NCI-H526 (cell line): Measurements from ENCODE around the gene HNRNPLL.
"Not testable (repeated sequence)": the region's sequence is repeated elsewhere in the genome, so short reads cannot be mapped to it uniquely, and the experiment has no call there.

Source experiments
- DNase-seq, 2 experiments: peaks; one replicate each; lab custom pipeline; 2025; lab: John Stamatoyannopoulos, UW

HNRNPLL gene

DNA sequence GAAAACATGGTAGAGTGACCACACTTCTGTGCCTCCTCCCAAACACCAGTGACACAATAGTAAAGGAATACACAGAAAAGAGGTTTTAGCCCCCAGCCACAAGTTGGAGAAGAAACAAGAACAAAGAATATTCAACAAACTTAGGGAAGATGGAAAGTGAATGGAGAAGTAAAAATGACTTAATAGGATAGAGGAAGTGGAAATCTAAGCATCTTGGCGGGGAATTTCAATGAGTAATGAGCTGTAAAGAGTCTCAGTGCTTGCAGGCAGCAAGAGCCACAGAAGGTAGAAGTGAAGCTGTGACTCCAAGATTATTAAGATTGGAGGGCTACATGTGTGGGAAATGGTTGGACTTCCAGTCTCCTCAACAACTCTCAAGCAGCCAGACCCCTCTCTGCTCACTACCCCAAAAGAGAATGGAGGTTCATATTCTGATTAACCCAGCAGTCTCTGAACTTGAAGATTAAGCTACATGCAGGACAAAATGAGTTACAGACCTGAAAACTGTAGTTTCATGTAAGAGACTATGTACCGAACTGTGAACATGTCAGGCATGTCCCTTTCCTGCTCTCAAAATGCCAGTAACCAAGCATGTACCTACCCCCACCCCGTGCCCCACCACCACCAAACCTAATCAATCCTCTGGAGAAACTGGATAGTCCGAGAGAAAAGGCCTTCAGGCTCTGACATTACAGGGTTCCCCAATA lies 16.9 kb upstream of the HNRNPLL start:
- no peak for DNase-seq

DNA sequence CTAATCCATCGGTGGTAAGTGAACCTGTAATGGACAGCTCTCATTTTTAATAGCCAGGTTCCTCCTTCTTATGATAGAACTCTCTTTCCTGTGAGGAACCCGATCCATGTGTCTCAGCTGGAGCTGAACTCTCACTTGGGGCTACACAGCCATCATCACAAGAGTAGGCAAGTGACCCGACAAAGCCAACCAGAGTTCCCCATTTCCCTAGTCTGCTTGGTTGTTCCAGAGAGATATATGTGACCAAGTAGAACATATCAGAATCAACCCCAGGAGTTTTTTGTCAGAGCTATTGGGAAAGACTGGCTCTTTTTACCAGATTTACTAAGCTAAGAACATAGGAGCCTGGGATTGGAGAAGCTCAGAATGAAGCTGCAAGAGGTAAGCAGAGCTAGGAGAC lies 14.6 kb upstream of the HNRNPLL start:
- no peak for DNase-seq

DNA sequence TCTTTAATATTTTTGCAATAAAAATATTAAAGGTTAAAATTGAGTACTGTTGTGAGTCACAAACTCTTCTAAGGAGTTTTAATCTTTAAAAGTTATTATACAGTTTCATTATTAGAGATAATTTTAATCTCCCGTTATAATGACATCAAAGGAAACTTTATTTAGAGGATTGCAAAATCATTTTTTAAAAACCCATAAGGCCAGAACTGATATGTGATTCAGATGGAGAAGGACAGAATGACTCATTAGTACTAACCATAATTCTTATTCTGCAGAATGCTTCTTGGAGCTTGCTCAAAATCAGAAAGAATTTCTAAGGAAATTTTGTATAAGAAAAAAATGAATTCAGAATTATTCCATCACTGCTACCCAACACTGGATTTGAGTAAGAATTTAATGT lies 12.5 kb upstream of the HNRNPLL start:
- no peak for DNase-seq

DNA sequence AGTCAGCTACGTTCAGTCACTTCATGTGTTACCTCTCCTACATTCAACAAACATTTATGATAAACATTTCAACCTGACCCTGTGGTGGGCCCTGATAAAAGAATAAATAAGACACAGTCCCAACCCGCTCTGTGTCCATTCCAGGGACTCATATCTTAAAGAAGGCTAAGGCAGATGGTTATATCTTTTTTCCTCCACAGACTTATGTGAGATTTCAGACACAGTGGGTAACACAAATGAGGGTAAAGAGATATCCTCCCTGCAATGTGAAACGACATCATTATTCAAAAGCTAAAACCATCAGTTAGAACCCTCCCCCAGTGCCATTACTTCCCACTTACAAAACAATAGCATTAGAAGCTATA lies 11.1 kb upstream of the HNRNPLL start:
- DNase-seq, result no peak

DNA sequence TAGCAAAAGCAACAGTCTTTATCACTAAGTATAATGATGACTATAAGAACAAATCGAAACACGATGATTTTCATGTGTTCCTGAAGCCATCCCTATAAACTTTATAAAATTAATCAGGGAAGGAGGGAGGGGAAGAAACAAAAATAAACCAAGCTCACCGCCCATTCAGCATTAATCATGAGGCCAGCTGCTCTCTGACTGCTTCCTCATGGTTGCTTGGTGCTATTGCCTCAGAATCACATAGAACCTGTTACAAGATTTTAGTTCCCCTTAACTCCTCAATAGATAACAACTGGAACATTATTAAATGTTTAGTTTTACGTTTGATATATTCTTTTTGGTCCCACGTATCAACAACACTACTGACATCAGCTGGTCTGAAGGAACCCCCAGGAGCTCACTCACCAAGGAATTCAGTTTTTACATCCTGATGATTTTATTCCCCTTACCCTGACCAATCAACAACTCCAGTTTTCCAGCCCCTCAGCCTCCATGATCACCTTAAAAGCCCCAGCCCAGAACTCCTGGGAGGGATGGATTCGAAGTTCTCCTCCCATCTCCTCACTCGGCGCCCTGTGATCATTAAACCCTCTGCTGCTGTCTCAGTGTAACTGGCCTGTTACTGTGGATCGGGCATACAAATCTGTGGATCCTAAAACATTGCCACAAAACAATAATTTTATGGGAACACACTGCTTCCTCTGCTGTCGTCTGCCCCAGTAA lies 10.6 kb upstream of the HNRNPLL start:
- no peak for DNase-seq

DNA sequence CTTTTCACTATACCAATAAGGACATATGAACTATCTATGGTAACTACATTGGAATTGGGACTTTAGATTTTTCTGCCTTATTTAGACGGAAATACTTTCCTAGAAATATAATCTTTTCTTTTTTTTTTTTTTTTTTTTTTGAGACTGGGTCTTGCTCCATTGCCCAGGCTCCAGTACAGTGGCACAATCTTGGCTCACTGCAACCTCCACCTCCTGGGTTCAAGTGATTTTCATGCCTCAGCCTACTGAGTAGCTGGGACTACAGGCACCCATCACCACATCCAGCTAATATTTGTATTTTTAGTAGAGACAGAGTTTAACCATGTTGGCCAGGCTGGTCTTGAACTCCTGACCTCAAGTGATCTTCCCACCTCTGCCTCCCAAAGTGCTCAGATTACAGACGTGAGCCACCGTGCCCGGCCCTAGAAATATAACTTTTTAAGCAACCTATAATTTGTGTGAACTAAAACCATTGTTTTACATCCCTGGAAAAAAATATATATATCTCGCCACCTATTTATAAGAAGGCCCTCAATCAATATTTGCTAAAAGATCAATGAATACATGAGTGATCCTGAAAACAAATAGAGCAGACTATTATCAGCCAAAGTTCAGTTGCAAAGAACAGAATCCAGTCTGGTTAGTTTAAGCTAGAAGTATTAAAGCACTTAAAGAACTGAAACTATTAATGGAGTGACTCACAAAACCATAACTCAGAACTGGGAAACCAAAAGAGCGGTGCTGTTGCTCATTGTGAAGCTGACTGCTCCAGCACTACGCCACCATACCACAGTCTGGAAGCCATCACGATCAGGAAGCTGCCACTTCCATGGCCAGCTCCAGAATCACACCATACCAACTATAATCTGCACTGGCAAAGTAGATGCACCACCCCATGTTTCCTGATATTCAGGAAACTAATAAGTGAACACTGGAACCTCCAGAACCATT lies 8.4 kb upstream of the HNRNPLL start:
- DNase-seq, result no peak

DNA sequence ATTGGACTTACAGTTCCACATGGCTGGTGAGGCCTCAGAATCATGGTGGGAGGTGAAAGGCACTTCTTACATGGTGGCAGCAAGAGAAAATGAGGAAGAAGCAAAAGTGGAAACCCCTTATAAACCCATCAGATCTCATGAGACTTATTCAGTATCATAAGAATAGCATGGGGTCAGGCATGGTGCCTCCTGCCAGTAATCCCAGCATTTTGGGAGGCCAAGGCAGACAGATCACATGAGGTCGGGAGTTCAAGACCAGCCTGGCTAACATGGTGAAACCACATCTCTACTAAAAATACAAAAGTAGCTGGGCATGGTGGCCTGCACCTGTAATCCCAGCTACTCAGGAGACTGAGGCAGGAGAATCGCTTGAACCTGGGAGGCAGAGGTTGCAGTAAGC lies 6.5 kb upstream of the HNRNPLL start:
- DNase-seq, result not testable (repeated sequence)

DNA sequence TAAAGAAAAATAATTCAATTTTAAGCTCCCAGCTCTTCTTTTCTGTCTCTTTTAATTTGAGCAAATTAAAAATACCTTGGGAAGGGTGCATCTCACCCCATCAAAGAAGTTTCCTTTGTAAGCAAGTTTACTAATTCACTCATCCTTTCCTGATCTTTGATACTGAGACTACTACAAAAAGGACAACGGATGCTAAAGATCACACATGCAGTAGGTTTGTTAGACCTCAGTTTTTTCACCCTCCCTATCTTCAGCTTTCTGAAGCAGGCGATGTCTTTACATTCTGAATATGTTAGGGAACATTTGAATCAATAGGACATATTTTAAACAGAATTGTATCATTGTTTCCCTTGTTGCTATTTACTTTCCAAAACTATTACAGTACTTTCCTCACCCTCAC lies 6.0 kb upstream of the HNRNPLL start:
- DNase-seq, result no peak

DNA sequence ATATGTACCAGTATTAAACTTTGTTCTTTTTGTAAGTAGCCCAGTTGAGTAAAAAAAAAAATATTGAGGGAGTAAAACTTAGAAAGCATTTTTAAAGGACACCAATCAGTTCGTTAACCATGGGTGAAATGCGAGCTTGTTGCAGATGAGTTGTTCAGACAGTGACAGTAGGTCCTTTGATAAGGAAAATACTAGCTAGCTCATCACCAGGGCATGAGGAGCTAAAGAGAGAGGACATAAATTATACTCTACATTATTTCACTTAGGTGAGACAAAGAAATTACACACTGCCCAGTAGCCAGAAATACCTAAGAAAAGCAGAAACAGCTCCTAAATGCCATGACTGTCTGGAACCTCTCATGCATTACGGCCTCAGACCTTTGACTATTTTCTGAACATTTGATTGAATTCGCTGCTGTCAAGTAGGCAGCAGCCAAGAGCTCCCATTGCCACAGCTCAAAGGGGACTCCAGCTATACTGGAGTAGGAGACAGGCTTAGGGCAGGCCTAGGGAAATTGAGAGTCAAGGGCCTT lies 2.6 kb upstream of the HNRNPLL start:
- DNase-seq, result peak; percentile 61 to 66

DNA sequence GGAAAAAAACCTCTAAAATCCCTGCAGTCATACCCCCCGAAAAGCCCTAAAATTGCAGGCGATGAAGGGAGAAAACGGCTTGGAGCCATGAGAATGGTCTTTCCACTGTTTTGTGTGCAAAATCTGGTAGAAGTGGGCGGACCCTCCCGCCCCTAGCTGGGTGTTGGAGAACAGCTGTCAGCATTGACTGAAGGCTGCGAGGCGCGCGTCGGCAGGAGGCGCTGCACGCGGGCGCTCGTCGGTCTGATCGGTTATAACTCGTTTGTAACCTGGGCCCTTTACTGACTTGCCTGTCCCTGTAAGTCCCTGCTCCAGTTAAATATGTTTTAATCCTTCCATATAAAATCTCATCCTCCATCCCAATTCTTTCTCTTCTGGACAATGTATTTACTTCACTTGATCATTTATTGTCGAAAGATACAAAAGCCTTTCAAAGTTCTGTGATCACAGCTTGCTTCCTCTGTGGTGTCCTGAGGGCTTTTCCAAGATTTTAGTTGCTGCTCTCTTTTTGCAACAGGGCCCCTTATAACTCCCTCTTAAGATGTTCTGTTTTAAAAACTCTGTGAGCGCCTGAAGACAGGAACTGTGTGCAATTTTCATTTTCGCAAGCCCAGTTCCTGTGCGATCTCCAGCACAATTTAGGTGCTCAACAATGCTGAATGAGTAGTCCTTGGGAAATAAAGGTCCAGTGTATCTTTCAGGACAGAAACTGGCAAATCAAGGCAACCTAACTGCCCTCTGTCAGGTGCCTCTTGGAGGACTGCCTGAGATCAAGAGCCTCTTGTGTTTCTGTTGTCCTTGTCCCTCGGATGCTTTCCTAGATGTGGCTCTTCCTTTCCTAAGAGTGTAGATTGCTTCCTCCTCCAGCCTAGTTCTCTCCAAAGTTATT lies 918 bp upstream of the HNRNPLL start:
- peak; percentile 57 to 89 for DNase-seq

DNA sequence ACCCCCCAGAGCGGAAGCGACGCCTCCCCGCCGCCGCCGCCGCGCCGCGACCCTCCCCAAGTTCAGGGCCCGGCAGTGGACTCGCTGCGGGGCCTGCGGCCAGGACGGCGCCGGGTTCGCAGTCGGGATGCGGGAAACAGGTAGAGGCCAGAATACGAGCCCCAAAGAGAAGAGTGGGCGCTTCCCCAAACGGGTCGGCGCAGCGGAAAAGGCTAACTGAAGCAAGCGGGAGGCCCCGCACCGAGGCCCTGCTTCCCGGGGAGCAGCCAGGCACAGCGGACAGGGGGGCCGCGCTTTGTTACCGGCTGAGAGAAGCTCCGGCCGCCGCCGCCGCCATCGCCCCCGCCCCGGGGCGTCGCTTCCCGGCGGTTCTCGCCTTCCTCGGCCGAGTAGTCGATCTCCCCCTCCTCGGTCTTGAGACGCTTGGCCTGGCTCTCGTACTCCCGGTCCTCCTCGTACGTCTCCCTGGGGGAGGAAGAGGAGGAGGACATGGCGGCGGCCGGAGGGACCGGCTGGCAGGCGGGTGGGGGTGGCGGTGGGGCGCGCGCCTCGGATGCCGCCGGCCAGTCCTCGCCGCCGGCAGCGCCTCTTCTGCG lies 494 bp downstream of the HNRNPLL start:
- peak in 1 of 2 experiments; percentile 78 for DNase-seq

DNA sequence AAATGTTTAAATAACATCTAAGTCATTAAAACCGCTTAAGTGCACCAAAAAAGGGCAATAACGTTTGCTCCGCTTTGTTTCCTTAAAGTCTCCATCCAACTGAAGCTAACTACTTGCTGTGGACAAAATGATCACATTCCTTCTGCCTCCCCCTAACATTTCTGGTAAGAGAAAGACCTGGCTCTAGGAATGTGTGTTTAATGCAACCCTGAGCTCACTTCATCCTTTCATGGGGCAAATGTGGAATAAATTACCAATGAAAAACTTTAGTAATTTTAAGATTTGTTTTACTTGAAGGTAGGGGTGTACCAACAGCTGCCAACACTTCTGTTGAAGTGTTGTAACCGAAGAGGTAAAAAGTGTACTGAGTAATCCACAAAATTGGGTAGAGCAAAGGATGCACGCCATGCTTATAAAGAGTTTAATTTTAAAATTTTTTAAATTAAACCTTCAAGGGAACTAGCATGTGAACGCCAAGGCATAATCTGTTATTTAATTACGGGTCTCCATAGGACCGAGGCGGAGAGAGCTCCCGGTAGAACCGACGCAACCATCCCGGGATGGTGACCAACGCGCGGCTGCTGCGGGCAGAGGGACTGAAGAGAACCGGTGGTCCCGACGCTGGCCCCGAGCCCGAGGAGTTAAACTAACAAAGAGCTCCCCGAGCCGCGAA lies 1.1 kb downstream of the HNRNPLL start:
- DNase-seq, result no peak

DNA sequence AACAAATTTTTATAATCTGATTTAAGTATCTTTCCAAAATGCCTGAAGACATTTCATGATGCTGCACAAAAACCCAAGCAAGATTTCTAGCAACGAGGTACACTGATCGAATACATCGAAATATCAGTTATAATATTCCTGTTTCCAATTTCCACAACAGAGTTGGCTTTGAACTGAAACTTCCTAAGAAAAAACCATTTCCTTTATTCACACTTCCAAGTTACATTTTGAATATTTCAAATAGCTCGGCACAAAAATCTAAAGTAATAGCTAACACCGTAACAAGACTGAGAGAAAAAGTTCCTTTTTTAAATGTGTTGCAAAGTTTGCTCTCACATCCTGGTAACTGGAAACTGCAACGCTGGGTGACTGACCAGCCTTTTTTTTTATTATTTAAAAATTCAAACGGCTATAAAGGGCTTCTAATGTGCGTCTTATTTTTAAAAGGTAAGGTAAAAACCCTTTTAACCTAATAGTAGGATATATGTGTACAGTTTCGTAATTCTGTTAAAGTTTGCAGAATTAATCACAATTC lies 1.7 kb downstream of the HNRNPLL start:
- DNase-seq, result no peak

DNA sequence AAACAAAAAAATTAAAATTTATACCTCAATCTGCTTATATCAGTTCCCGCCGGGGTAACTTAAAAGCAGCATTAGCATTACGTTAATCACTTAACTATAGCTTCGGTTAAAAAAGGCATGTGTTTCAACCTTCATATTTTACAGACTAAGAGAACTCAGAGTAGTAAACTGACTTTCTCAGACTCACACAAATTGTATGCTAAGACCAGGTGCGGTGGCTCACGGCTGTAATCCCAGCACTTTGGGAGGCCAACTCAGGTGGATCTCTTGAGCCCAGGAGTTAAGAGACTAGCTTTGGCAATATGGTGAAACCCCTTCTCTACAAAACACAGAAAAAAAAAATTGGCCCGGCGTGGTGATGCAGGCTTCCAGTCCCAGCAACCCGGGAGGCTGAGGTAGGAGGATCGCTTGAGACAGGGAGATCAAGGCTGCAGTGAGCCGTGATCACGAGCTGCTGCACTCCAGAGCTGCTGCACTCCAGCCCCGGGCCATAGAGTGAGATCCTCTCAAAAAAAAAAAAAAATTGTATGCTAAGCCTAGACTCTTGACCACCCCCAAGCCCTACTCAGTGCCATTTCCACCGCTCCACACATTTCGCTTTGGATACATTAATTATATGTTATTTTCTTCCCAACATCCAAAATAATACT lies 2.4 kb downstream of the HNRNPLL start:
- DNase-seq, result no peak

DNA sequence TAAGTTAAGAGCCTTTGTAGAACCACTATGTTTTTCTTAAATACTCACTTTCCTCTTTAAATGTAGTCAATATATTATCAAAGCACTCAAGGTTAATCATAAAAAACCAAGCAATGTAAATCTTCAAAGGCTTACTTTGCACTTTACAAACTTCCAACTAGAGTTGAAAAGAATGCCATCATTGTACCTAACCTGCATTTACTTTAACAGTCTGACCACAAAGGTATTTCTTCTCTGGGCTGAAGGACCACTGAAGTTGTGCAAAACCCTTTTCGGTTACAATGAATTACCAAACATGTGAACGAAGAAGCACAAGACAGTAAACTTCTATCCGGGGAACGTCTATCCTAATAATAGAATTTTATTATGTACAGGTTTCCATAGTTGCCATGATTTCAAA lies 3.0 kb downstream of the HNRNPLL start:
- DNase-seq, result no peak

DNA sequence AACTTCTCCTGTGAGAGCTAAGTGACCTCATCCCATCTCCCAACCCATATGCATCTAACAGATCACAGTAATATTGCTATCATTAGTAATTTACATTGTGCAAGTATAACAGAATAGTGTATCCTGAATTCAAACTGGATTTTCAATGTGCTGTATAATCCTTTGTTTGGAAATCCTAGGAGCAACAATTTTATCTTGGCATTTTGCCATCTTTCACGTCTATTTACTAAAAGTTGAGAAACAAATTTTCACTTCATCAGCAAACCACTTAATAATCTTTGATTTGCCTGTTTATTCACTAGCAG lies 3.8 kb downstream of the HNRNPLL start:
- DNase-seq, result no peak

DNA sequence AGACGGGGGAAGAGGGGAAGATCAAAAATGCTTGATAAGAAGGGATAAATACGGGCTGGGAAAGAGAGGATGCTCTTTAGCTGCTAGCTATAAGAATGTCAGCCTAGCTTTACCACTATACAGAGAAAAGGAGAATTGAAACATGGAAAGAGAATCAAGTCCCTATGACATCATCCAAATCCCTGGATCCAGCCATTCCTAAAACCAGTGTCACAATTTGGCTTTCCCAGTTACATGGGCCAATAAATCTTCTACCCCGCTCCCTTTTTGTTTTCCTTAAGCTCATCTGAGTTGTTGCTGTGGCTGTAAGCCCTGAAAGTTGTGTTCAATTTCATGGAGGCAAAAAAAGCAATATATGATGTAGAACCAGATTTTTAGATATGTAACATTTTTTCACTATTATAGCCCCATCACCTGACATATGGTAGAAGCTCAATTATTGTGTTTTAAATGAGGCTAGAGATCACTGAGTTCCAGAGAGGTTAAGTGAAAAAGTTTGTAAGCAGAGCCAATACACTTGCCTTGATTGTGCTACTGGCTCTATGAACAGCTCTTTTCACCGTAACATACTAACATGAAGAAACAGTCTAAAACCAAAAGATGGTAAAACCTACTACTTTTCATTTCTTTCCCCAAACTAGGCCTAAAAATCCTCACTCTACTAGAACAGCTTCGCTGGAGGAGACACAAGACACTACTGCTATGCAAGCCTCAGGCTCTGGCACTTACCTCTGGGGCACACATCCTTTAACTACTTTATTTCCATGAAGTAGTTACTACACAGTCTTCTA lies 4.3 kb downstream of the HNRNPLL start:
- no peak for DNase-seq

DNA sequence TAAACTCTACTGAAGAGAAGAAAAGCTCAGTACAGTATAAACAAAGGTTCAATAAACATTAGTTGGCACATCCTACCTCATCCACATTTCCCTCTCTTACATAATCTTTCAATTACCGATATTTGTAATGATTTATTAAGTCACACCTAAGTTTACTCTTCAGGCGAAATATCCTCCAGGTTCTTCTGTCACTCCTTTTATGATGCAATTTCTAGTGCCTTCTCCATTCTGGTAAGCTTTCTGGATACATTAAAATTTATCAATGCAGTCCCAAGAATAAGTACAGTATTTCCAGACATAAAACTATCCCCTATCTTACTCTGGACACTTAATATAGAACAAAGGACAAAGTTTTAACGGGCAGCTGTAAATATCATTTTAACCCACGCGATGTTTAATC lies 5.6 kb downstream of the HNRNPLL start:
- DNase-seq, result no peak

DNA sequence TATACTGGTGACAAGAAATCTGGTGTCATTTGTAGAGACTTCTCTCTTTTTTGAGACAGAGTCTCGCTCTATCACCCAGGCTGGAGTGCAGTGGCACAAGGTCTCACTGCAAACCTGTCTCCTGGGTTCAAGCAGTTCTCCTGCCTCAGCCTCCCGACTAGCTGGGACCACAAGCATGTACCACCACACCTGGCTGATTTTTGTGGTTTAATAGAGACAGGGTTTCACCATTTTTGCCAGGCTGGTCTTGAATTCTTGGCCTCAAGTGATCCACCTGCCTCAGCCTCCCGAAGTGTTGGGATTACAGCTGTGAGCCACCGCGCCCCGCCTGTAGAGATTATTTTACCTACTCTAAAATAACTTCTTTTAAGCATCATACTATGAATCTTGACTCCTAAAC lies 6.5 kb downstream of the HNRNPLL start:
- DNase-seq, result no peak
